Measurements from ENCODE around the gene KLHL3.
"Not testable (repeated sequence)": the region's sequence is repeated elsewhere in the genome, so short reads cannot be mapped to it uniquely, and the experiment has no call there.

The KLHL3 gene

GRCh38 chr5:137735555-137736284, at the start of gene KLHL3:
KLHL3 (minus strand) TSS chr5:137736089; CDS start chr5:137735646, 443 bp downstream.
- H3K4me3 ChIP-seq (ENCODE audit: low read length), result peak within 1 kb of the TSS; percentile 82
- peaks cover 31% of the 10 kb centered on the region for H3K4me1 ChIP-seq (ENCODE audit: control insufficient read depth, insufficient read depth, low read length)
- H3K9ac ChIP-seq (ENCODE audit: low read length), result peak within 1 kb of the TSS; percentile 65
- H3K9me3 ChIP-seq (ENCODE audit: control insufficient read depth, low read length), result no peaks in the 10 kb centered on the region
- H3K36me3 ChIP-seq (ENCODE audit: control insufficient read depth, insufficient read depth, low read length), result no peaks in the 10 kb centered on the region
- H3K27me3 ChIP-seq (ENCODE audit: control insufficient read depth, insufficient read depth, low read length), result no peaks in the 10 kb centered on the region

GRCh38 chr5:137782984-137783536, 47.2 kb upstream of the KLHL3 start:
- no peaks in the 10 kb centered on the region for H3K36me3 ChIP-seq (ENCODE audit: control insufficient read depth, insufficient read depth, low read length)
- H3K27me3 ChIP-seq (ENCODE audit: control insufficient read depth, insufficient read depth, low read length), result no peaks in the 10 kb centered on the region
- H3K4me1 ChIP-seq (ENCODE audit: control insufficient read depth, insufficient read depth, low read length), result no peaks in the 10 kb centered on the region
- no peaks in the 10 kb centered on the region for H3K9me3 ChIP-seq (ENCODE audit: control insufficient read depth, low read length)
- no peak overlapping the region for H3K4me3 ChIP-seq (ENCODE audit: low read length)
- H3K9ac ChIP-seq (ENCODE audit: low read length), result no peak overlapping the region

- Histone ChIP-seq H3K27me3 (ENCODE audit: control insufficient read depth, insufficient read depth, low read length) (no peaks in the 10 kb centered on the region), H3K4me1 (ENCODE audit: control insufficient read depth, insufficient read depth, low read length) (no peaks in the 10 kb centered on the region), H3K4me3 (ENCODE audit: low read length) (no peak overlapping the region), H3K36me3 (ENCODE audit: control insufficient read depth, insufficient read depth, low read length) (no peaks in the 10 kb centered on the region), H3K9me3 (ENCODE audit: control insufficient read depth, low read length) (no peaks in the 10 kb centered on the region), H3K9ac (ENCODE audit: low read length) (no peak overlapping the region)
These were observed 46.2 kb upstream of the KLHL3 start for GRCh38 chr5:137782055-137782454.

- Histone ChIP-seq H3K36me3 (ENCODE audit: control insufficient read depth, insufficient read depth, low read length) (no peaks in the 10 kb centered on the region), H3K9me3 (ENCODE audit: control insufficient read depth, low read length) (no peaks in the 10 kb centered on the region), H3K9ac (ENCODE audit: low read length) (no peak overlapping the region), H3K27me3 (ENCODE audit: control insufficient read depth, insufficient read depth, low read length) (no peaks in the 10 kb centered on the region), H3K4me3 (ENCODE audit: low read length) (no peak overlapping the region), H3K4me1 (ENCODE audit: control insufficient read depth, insufficient read depth, low read length) (no peaks in the 10 kb centered on the region)
These were observed 43.1 kb upstream of the KLHL3 start for GRCh38 chr5:137778772-137779564.

GRCh38 chr5:137767937-137768336, 32.0 kb upstream of the KLHL3 start:
- not testable (repeated sequence) for H3K9me3 ChIP-seq (ENCODE audit: control insufficient read depth, low read length); H3K36me3 ChIP-seq (ENCODE audit: control insufficient read depth, insufficient read depth, low read length); H3K27me3 ChIP-seq (ENCODE audit: control insufficient read depth, insufficient read depth, low read length); H3K4me1 ChIP-seq (ENCODE audit: control insufficient read depth, insufficient read depth, low read length); H3K9ac ChIP-seq (ENCODE audit: low read length); H3K4me3 ChIP-seq (ENCODE audit: low read length)

- Histone ChIP-seq H3K9me3 (ENCODE audit: control insufficient read depth, low read length) (no peaks in the 10 kb centered on the region), H3K4me1 (ENCODE audit: control insufficient read depth, insufficient read depth, low read length) (no peaks in the 10 kb centered on the region), H3K36me3 (ENCODE audit: control insufficient read depth, insufficient read depth, low read length) (no peaks in the 10 kb centered on the region), H3K27me3 (ENCODE audit: control insufficient read depth, insufficient read depth, low read length) (no peaks in the 10 kb centered on the region), H3K4me3 (ENCODE audit: low read length) (no peak overlapping the region), H3K9ac (ENCODE audit: low read length) (no peak overlapping the region)
These were observed 25.7 kb upstream of the KLHL3 start for GRCh38 chr5:137761566-137761965.

- H3K4me3 ChIP-seq (ENCODE audit: low read length), result no peak overlapping the region
- no peaks in the 10 kb centered on the region for H3K36me3 ChIP-seq (ENCODE audit: control insufficient read depth, insufficient read depth, low read length)
- no peaks in the 10 kb centered on the region for H3K9me3 ChIP-seq (ENCODE audit: control insufficient read depth, low read length)
- H3K4me1 ChIP-seq (ENCODE audit: control insufficient read depth, insufficient read depth, low read length), result no peaks in the 10 kb centered on the region
- H3K9ac ChIP-seq (ENCODE audit: low read length), result no peak overlapping the region
- H3K27me3 ChIP-seq (ENCODE audit: control insufficient read depth, insufficient read depth, low read length), result no peaks in the 10 kb centered on the region
These were observed 25.0 kb upstream of the KLHL3 start for GRCh38 chr5:137760719-137761516.

GRCh38 chr5:137760294-137760693, 24.4 kb upstream of the KLHL3 start:
- H3K9me3 ChIP-seq (ENCODE audit: control insufficient read depth, low read length), result no peaks in the 10 kb centered on the region
- H3K4me1 ChIP-seq (ENCODE audit: control insufficient read depth, insufficient read depth, low read length), result no peaks in the 10 kb centered on the region
- no peak overlapping the region for H3K9ac ChIP-seq (ENCODE audit: low read length)
- no peaks in the 10 kb centered on the region for H3K36me3 ChIP-seq (ENCODE audit: control insufficient read depth, insufficient read depth, low read length)
- H3K4me3 ChIP-seq (ENCODE audit: low read length), result no peak overlapping the region
- H3K27me3 ChIP-seq (ENCODE audit: control insufficient read depth, insufficient read depth, low read length), result no peaks in the 10 kb centered on the region

- H3K36me3 ChIP-seq (ENCODE audit: control insufficient read depth, insufficient read depth, low read length), result no peaks in the 10 kb centered on the region
- H3K9me3 ChIP-seq (ENCODE audit: control insufficient read depth, low read length), result no peaks in the 10 kb centered on the region
- H3K4me3 ChIP-seq (ENCODE audit: low read length), result no peak overlapping the region
- no peaks in the 10 kb centered on the region for H3K27me3 ChIP-seq (ENCODE audit: control insufficient read depth, insufficient read depth, low read length)
- no peak overlapping the region for H3K9ac ChIP-seq (ENCODE audit: low read length)
- H3K4me1 ChIP-seq (ENCODE audit: control insufficient read depth, insufficient read depth, low read length), result no peaks in the 10 kb centered on the region
These were observed 22.9 kb upstream of the KLHL3 start for GRCh38 chr5:137758715-137759306.

GRCh38 chr5:137758121-137758520, 22.2 kb upstream of the KLHL3 start:
- H3K9me3 ChIP-seq (ENCODE audit: control insufficient read depth, low read length), result no peaks in the 10 kb centered on the region
- H3K36me3 ChIP-seq (ENCODE audit: control insufficient read depth, insufficient read depth, low read length), result no peaks in the 10 kb centered on the region
- H3K4me3 ChIP-seq (ENCODE audit: low read length), result no peak overlapping the region
- H3K27me3 ChIP-seq (ENCODE audit: control insufficient read depth, insufficient read depth, low read length), result no peaks in the 10 kb centered on the region
- H3K4me1 ChIP-seq (ENCODE audit: control insufficient read depth, insufficient read depth, low read length), result no peaks in the 10 kb centered on the region
- no peak overlapping the region for H3K9ac ChIP-seq (ENCODE audit: low read length)

- Histone ChIP-seq H3K9ac (ENCODE audit: low read length) (no peak overlapping the region), H3K4me3 (ENCODE audit: low read length) (no peak overlapping the region), H3K36me3 (ENCODE audit: control insufficient read depth, insufficient read depth, low read length) (no peaks in the 10 kb centered on the region), H3K4me1 (ENCODE audit: control insufficient read depth, insufficient read depth, low read length) (no peaks in the 10 kb centered on the region), H3K27me3 (ENCODE audit: control insufficient read depth, insufficient read depth, low read length) (no peaks in the 10 kb centered on the region), H3K9me3 (ENCODE audit: control insufficient read depth, low read length) (no peaks in the 10 kb centered on the region)
These were observed 21.7 kb upstream of the KLHL3 start for GRCh38 chr5:137757634-137758033.
